GM21360 (cell line): ENCODE measurements around the gene RPL13A.

ENCODE experiments used
- ATAC-seq: cut with Tn5 transposase; IDR thresholded peaks from one replicate; pipeline ENCODE4 v1.9.1; 2021; ENCODE audit warnings: mild to moderate bottlenecking, moderate library complexity; ENCODE audit not compliant: unreplicated experiment

The RPL13A gene

GRCh38 chr19:49502866-49503581 is 15.6 kb downstream of the RPL13A start:
- ATAC-seq = no peak

- no peak for ATAC-seq
Measured at GRCh38 chr19:49503582-49503962, 16.2 kb downstream of the RPL13A start.

DNA sequence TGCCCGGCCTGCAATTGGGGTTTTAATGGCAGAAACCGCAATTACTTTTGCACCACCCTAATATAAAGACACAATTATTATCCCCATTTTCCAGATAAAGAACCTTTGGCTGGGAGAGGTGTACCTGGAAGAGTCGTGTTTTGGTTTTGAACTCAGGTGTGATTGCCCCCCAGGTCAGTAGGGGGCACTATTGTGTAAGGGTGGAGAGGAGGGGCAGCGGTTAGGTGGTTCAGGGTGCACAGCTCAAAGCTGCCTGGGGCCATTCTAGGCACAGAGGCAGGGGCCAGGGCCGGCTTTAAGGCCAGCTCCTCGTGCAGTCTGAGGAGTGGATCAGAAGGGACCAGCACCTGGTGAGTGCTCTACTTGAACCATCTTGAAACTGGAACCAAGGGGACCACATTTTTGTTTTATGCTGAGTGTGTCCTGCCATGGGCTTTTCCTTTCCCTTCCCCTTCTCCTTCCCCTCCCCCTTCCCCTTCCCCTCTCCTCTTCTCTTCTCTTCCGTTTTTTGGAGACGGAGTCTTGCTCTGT is 19.2 kb downstream of the RPL13A start:
- ATAC-seq = no peak

DNA sequence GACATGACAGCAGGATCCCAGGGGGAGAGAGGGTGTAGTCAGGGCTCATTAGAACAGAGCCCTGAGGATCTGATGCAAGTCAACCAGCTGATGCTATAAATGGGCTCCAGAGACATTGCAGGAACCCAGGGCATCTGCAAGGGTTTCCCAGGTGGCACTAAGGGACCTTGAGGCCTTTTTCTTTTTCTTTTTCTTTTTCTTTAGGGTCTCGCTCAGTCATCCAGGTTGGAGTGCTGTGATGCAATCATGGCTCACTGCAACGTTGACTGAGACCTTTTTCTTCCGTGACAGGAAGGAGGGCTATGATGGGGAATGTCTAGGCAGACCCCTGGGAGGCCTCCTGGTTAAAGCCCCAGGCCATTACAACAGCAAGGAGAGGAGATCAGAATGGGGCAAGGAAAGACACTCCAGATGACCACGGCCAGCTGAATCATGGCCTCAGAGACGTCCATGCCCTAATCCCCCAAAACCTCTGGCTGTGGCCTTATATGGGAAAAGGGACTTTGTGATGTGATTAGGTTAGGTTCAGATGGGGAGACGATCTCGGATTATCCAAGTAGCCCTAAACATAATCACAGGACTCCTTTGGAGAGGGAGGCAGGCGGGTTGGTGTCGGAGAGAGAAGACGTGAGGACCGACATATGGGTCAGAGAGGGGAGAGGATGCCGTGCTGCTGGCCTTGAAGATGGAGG is 20.5 kb downstream of the RPL13A start:
- no peak for ATAC-seq

DNA sequence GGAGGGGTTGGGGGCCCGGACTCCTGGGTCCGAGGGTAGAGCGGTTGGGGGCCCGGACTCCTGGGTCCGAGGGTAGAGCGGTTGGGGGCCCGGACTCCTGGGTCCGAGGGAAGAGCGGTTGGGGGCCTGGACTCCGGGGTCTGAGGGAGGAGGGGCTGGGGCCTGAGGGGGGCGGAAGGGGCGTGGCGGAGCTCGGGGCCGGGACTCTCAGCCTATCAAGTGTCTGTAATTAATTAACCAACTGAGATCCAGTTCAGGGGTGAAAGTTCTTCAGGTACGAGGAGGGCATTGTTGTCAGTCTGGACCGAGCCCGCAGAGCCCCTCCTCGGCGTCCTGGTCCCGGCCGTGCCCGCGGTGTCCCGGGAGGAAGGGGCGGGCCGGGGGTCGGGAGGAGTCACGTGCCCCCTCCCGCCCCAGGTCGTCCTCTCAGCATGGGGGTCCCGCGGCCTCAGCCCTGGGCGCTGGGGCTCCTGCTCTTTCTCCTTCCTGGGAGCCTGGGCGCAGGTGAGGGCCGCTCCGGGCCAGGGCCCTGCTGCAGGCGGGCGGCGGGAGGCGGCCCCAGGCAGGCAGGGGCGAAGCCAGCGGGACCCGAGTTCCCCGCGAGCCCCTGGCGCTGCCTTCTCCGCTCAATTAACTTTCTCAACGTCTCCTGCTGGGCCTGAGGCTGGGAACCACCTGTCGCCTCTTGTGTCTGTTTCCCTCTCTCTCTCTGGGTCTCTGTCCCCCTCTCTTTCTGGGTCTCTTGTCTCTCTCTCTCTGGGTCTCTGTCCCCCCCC is 25.8 kb downstream of the RPL13A start:
- ATAC-seq = no peak

DNA sequence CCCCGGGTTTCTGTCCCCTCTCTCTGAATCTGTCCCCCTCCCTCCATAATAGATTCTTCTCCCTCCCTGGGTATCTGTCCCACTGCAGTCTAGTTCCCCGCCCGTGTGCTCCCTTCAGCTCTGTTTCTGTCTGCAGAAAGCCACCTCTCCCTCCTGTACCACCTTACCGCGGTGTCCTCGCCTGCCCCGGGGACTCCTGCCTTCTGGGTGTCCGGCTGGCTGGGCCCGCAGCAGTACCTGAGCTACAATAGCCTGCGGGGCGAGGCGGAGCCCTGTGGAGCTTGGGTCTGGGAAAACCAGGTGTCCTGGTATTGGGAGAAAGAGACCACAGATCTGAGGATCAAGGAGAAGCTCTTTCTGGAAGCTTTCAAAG is 26.3 kb downstream of the RPL13A start:
- ATAC-seq = no peak

DNA sequence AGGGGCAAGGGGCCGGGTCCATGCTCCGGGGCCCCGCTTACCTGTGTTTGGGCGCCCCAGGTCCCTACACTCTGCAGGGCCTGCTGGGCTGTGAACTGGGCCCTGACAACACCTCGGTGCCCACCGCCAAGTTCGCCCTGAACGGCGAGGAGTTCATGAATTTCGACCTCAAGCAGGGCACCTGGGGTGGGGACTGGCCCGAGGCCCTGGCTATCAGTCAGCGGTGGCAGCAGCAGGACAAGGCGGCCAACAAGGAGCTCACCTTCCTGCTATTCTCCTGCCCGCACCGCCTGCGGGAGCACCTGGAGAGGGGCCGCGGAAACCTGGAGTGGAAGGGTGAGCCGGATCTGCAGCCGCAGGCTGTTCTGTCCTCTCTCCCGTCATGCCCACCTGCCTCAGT is 26.7 kb downstream of the RPL13A start:
- ATAC-seq = no peak

DNA sequence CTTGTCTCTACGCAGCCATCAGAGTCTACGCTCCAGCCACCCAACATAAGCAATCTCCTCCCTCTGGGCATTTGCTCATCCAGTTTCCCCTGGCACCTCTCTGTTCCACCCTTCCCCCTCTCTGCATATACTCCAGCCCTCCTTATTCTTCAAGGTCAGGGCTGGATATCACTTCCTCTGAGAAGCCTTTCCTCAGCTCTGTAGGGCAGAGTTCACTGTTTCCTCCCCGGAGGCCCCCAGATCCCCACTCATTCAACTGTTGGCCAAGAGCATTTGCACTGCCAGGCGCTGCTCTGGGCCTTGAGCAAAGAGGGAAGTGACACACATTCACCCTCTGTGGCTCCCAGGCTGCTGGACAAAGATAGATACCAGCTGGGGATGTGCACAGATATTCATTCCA is 28.4 kb downstream of the RPL13A start:
- no peak for ATAC-seq

GRCh38 chr19:49518033-49518432 is 30.6 kb downstream of the RPL13A start:
- ATAC-seq = no peak

DNA sequence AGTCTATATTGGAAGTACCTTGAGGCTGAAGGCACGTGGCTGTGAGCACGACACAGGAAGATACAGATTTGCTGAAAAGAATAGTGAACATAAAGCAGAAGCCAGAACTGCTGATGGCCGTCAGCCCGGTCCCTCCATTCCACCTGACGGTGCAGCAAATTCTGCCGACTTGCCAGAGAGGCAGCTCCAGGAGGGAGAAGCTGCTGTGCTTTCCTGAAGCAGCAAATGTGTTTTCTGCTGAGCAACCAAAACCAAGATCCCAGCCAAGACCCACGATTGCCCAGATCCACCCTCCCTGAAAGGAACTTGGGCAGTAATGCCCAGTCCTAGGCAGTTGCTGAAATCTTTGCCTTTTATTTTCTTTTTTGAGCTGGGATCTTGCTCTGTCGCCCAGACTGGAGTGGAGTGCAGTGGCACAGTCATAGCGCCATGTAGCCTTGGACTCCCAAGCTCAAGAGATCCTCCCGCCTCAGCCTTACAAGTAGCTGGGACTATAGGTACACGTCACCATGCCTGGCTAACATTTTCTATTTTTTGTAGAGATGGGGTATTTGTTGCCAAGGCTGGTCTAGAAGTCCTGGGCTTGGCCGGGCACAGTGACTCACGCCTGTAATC is 33.4 kb downstream of the RPL13A start:
- no peak for ATAC-seq

DNA sequence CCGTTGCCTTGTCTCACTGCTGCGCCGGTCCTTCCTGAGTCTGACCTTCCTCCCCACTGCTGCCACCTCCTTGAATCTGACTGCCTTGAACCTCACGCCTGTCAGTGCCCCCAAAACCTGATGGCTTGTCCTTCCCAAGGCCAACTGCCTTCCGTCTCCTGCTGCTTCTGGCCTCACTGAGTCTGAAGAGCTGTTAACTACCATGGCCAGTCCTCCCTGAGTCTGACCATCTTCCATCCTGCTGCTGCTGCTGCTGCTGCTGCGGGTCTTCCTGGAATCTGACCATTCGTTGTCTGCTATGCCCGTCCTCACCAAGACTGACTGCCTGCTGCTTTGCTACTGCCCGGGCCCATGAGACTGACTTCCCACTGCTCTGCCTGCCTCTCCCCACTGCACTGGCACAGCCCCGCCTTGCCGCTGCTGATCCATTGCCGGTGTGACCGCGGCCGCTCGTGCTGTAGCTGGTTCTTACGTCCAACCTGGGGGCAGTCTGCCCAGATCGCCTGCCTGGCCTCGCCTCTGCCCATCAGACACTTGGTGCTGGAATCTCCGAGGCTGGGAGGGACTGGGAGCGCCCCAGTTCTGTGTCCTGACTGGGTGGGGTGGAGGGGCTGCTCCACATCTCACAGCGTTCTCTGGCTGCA is 37.5 kb downstream of the RPL13A start:
- ATAC-seq = no peak

DNA sequence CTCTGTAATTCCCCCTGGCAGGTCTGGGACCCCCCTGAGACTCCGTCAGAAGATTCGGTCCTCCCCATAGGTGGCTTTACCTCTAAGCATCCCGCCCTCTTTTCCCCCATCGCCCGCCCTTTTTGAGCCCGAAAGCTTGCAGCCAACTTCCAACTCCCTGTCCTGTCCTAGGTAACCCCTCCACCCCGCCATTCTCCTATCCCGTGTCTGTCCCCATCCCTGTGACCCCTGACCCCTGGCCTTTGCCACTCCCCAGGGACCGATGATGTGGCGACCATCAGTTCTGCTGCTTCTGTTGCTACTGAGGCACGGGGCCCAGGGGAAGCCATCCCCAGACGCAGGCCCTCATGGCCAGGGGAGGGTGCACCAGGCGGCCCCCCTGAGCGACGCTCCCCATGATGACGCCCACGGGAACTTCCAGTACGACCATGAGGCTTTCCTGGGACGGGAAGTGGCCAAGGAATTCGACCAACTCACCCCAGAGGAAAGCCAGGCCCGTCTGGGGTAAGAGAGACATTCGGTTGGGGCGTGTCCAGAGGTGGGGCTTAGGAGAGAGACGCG is 40.9 kb downstream of the RPL13A start:
- no peak for ATAC-seq

GRCh38 chr19:49530708-49531107 is 43.3 kb downstream of the RPL13A start:
- no peak for ATAC-seq

DNA sequence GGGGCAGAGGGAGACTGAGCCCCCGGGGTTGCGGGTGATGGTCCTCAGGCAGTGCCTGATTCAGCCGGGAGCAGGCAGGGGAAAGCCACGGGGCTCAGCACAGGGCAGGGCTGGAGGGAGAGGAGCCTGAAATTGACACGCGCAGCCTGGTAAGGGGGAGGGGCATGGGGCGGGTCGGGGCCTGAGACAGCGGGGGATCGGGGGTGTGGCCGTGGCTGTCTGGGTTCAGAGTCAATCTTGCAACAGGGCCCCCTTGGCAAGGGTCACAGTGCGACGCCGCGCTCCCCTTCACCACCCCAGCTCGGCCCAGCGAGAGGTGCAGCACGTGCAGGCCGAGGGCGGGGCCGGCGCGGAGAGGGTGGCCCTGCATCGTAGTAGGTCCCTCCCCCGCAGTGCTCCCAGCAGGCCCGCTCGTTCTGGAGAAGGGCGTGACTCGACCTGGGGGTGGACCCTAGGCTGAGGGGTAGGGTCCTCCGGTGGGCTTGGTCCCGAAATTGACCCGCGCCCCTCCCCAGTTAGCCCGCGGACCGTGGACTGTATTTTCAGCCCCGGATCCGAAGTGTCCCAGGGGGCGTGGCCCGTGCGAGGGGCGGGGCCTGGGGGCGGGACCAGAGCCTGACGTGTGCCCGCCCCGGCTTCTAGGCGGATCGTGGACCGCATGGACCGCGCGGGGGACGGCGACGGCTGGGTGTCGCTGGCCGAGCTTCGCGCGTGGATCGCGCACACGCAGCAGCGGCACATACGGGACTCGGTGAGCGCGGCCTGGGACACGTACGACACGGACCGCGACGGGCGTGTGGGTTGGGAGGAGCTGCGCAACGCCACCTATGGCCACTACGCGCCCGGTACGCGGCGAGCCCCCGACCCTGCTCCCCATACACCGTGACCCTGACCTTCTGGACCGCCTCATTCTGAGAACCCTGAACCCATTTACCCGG is 46.4 kb downstream of the RPL13A start:
- ATAC-seq = no peak

GRCh38 chr19:49534632-49535385 is 47.4 kb downstream of the RPL13A start:
- no peak for ATAC-seq

GRCh38 chr19:49536921-49537462 is 49.6 kb downstream of the RPL13A start:
- no peak for ATAC-seq

DNA sequence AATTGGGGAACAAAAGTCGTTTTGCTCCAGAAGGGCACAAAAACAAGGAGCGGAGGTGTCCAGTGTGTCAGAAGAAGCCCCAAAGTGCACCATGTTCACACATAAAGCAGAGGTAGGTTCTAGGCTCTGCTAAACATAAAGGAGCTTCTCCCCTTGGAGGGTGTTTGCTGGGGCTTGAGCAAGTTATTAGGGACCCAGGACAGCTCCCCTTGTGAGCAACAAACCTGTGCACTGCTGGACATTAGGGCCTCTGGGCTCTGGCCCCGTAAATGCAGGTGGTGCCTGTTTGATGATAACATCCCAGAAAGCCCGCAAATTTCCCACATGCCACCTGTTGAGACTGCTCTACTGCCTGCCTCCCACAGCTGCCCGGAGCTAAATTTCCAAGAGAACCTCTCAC is 51.2 kb downstream of the RPL13A start:
- ATAC-seq = no peak

DNA sequence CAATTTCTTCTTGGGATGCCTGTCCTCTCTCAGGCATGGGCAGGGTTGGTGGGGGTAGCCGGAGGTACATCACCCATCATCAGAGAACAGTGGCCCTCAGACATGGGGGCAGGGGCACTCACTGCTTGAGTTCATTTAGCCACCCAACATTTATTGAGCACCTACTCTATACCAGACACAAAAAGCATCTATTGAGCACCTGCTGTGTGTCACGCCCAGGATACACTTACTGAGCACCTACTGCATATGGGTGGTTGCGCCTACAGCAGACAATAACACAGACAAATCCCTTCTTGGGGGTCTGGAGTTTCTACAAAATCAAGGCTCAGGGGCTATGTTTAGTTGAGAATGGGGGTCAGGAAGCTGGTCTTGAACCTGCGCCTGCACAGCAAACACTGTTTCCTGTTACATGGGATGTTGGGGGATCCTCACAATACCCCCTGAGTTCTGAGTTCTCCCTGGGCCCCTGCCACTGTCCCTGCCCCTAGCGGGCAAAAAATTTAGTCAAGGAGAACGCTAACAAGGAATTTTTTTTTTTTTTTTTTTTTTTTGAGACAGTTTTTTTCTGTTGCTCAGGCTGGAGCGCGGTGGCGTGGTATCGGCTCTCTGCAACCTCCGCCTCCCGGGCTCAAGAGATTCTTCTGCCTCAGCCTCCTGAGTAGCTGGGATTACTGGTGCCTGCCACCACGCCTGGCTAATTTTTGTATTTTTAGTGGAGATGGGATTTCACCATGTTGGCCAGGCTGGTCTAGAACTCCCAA is 52.0 kb downstream of the RPL13A start:
- ATAC-seq = no peak
